Esophagus (tissue), 2 donors: Measurements from ENCODE around the gene ASPSCR1. TPM values are rescaled to one million over a fixed set of nuclear protein-coding genes. Genes with fewer than 3 reads are reported as not detected.
"Not testable (repeated sequence)": the region's sequence is repeated elsewhere in the genome, so short reads cannot be mapped to it uniquely, and the experiment has no call there.

Experiments used
- H3K27ac ChIP-seq, 2 donors: one replicate each; pipeline ENCODE4 v1.5.1; 2013; ENCODE audit warnings: low read depth in 2 of 2, mild to moderate bottlenecking in 2 of 2, inconsistent platforms in 1 of 2, low read length in 1 of 2, moderate library complexity in 1 of 2
- H3K27me3 ChIP-seq, 2 donors: one replicate each; pipeline ENCODE4 v1.6.1; 2013; ENCODE audit warnings: low read length in 2 of 2, control low read depth in 1 of 2, mild to moderate bottlenecking in 1 of 2; ENCODE audit not compliant: insufficient read depth in 2 of 2, control insufficient read depth in 1 of 2
- H3K36me3 ChIP-seq, 2 donors: one replicate each; pipeline ENCODE4 v1.6.1; 2013; ENCODE audit warnings: low read length in 1 of 2; ENCODE audit not compliant: control insufficient read depth in 2 of 2, insufficient read depth in 2 of 2
- H3K4me1 ChIP-seq, 2 donors: one replicate each; pipeline ENCODE4 v1.6.1; 2013; ENCODE audit warnings: low read length in 1 of 2; ENCODE audit not compliant: control insufficient read depth in 2 of 2, insufficient read depth in 2 of 2
- H3K4me3 ChIP-seq, 2 donors: one replicate each; pipeline ENCODE4 v1.5.1; 2013; ENCODE audit warnings: low read length in 2 of 2, mild to moderate bottlenecking in 2 of 2, low read depth in 1 of 2, moderate library complexity in 1 of 2
- H3K9me3 ChIP-seq, 2 donors: one replicate each; pipeline ENCODE4 v1.6.1; 2013; ENCODE audit warnings: mild to moderate bottlenecking in 2 of 2, low read depth in 1 of 2, low read length in 1 of 2, moderate library complexity in 1 of 2; ENCODE audit not compliant: control insufficient read depth in 2 of 2, insufficient read depth in 1 of 2
- WGBS, 2 donors: extraction: QIAGEN DNeasy Blood & Tissue Kit; methylation state at CpG; one replicate each; pipeline ENCODE4 v1.1.7; 2013; 5-methylcytosine and 5-hydroxymethylcytosine counted together
- polyA plus RNA-seq, 2 donors: library from polyadenylated mRNA; stranded (reverse); fragments of 200-250 nt; gene quantifications; one replicate each; pipeline ENCODE4 v1.2.3, GENCODE V29; 2013
- donor health status: healthy with polysubstance abuse.
- donor health status: Bipolar disorder and iron deficiency.

Gene ASPSCR1
- polyA plus RNA-seq, 2 donors, result 19.1 to 29.8 TPM

DNA sequence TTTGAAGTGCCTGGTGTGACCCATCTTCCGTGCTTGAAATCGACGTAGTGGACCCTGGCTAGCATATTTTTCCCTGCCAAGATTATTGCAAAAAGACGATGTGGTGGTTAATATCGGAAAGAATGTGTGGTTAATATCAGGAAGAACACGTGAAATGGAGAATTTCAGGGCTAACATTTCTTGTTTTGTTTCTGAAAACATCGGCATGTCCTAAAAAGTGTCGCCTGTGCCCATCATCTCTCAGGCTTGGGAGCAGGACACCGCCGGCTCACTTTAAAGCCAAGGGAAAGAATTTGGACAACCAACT lies 60.4 kb downstream of the ASPSCR1 start:
- 4 to 6% methylated on average over 10 of the region's 10 CpGs for WGBS, 2 donors
- Histone ChIP-seq H3K27ac (peak overlapping the region; percentile 91 to 93), H3K27me3 (no peaks in the 10 kb centered on the region), H3K9me3 (peaks cover 0 to 5% of the 10 kb centered on the region in 2 donors), H3K4me3 (peak overlapping the region; percentile 48 to 61), H3K36me3 (peaks cover 3 to 5% of the 10 kb centered on the region in 2 donors), H3K4me1 (peaks cover 10 to 16% of the 10 kb centered on the region in 2 donors)

DNA sequence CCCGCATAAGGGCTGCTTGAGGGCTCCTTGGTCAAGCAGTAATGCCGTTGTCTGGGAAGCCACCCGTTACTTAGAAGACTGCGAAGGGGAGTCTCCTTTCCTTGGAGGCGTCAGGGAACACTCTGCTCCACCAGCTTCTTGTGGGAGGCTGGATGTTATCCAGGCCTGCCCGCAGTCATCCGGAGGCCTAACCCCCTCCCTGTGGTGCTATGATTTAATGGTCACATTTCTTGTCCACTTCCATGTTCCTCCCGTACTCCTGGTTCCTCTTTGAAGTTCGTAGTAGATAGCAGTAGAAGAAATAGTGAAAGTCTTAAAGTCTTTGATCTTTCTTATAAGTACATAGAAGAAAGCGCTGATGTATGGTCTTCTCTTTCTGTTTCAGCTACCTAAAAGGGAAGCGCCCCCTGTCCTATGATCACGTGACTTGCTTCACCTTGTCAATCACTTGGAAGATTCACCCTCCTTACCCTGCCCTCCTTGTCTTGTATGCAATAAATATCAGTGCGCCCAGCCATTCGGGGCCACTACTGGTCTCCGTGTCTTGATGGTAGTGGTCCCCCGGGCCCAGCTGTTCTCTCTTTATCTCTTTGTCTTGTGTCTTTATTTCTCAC lies 61.5 kb downstream of the ASPSCR1 start:
- not testable (repeated sequence) for H3K27ac ChIP-seq, H3K9me3 ChIP-seq, H3K27me3 ChIP-seq, H3K36me3 ChIP-seq, H3K4me3 ChIP-seq
- WGBS, 2 donors, result 86 to 90% methylated on average over 16 of the region's 16 CpGs
- H3K4me1 ChIP-seq, result peaks cover 10 to 16% of the 10 kb centered on the region in 2 donors

DNA sequence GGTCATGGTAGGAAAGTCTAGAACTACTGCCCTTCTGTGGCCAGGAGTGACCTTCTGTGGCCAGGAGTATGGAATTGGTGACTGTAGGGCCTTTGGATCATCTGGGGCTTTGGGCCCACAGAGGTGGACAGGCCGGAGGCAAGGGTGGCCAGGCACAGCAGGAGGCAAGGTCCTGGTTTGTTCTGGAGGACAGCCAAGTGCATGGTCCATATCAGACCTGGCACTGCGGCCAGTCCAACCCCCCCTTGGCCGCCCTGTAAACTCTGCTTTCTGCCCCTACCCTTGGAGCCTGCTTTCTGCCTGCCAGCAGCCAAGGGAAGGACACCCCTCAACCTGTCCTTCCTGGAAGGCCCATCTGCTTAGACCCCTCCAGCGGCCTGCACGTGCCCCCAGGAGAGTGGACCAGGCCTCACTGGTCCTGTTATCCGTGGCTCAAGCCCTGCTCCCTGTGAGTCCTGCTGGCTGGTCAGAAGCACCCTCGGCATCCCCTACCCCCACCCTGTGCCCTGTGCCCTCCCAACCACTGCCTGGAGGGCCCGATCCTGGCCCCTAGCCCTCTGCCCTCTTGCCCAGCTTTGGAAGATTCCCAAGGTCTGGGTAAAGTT lies 62.4 kb downstream of the ASPSCR1 start:
- H3K27me3 ChIP-seq, result no peaks in the 10 kb centered on the region
- peaks cover 3 to 5% of the 10 kb centered on the region in 2 donors for H3K36me3 ChIP-seq
- peaks cover 10 to 16% of the 10 kb centered on the region in 2 donors for H3K4me1 ChIP-seq
- WGBS, 2 donors, result 85 to 93% methylated on average over 8 of the region's 8 CpGs
- no peak overlapping the region for H3K4me3 ChIP-seq
- H3K27ac ChIP-seq, result no peak overlapping the region
- peaks cover 0 to 5% of the 10 kb centered on the region in 2 donors for H3K9me3 ChIP-seq

- H3K27ac ChIP-seq, result no peak overlapping the region
- peaks cover 5 to 10% of the 10 kb centered on the region in 2 donors for H3K4me1 ChIP-seq
- peaks cover 0 to 2% of the 10 kb centered on the region in 2 donors for H3K36me3 ChIP-seq
- no peaks in the 10 kb centered on the region for H3K27me3 ChIP-seq
- H3K9me3 ChIP-seq, result peaks cover 0 to 5% of the 10 kb centered on the region in 2 donors
- 64 to 72% methylated on average over 17 of the region's 17 CpGs for WGBS, 2 donors
- no peak overlapping the region for H3K4me3 ChIP-seq
Measured at GRCh38 chr17:82041144-82041814, 63.9 kb downstream of the ASPSCR1 start.

DNA sequence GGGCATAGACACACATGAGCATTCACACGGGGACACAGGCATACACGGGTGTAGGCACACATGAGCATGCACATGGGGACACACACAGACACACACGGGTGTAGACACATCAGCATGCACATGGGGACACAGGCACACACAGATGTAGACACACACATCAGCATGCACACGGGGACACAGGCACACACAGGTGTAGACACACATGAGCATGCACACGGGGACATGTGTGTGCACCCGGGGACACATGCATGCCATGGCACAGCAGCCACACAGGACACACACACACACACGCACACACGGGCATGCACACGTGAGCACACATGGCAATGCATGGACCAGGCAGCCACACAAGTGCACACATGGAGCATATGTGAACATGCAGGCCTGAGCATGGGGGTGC lies 65.2 kb downstream of the ASPSCR1 start:
- peaks cover 0 to 9% of the 10 kb centered on the region in 2 donors for H3K36me3 ChIP-seq
- peaks cover 0 to 5% of the 10 kb centered on the region in 2 donors for H3K4me1 ChIP-seq
- WGBS, 2 donors, result 88 to 90% methylated on average over 9 of the region's 9 CpGs
- no peak overlapping the region for H3K27ac ChIP-seq
- H3K9me3 ChIP-seq, result peaks cover 0 to 5% of the 10 kb centered on the region in 2 donors
- H3K27me3 ChIP-seq, result no peaks in the 10 kb centered on the region
- no peak overlapping the region for H3K4me3 ChIP-seq

DNA sequence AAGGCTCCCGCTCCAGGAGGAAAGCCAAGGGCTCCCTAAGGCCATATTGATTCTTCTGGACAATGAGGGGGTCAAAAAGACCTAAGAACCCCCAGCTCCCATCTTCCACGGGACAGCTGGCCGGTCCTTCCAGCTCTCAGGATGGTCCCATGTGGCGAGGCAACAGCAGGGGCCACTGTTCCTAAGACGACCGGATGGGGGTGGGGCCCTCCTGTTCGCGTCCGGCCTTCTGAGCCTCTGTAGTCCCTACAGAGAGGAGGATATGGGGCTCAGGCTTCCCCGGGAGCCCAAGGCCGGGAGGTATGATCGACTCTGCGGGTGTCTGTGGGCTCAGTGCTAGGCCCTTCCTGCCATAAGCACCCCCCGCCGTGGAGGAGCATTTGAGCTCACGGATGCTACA lies 66.1 kb downstream of the ASPSCR1 start:
- Histone ChIP-seq H3K27ac (no peak overlapping the region), H3K36me3 (peaks cover 0 to 17% of the 10 kb centered on the region in 2 donors), H3K27me3 (no peaks in the 10 kb centered on the region), H3K9me3 (peaks cover 0 to 5% of the 10 kb centered on the region in 2 donors), H3K4me3 (no peak overlapping the region), H3K4me1 (peaks cover 0 to 5% of the 10 kb centered on the region in 2 donors)
- WGBS, 2 donors, result 73 to 76% methylated on average over 16 of the region's 16 CpGs

DNA sequence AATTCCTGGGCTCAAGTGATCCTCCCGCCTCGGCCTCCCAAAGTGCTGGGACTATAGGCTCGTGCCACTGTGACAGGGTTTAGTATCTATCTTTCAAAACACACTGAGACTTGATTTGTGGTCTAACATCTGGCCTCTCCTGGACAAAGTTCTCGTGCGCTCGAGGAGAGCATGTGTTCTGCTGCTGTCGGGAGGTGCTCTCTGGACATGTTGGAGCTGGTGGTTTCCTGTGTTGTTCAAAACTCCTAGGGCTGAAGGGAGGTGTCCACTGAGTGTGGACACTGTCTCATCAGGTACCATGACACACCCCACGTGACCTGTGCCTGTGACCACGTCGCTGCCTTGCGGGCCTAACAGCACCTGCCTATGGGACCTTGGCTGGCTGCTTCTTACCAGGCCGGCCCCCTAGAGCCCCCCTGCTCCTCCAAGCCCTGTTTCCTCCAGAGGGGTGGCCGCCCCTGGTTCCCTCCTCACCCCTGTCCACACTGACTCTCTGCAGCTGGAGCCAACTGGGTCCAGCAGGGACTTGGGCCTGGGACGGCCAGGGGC lies 68.6 kb downstream of the ASPSCR1 start:
- WGBS, 2 donors, result 69 to 71% methylated on average over 14 of the region's 14 CpGs
- no peak overlapping the region for H3K27ac ChIP-seq

DNA sequence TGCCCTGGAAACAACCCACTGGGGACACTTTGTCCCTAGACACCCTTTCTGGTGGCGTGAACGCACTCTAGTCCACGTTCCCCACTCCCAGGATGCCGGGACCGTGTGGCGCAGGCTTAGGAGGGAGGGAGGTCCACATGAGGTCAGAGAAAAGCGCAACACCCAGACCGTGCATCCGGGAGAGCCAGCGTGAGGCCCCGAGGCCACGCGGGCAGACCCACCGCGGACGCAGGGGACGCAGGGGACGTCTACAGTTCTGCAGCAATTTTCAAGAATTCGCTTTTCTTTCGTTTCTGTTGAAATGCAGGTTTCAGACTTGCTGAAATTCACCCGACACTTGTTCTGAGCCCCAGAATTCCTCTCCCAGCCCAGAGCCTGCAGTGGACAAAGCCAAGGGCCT lies 69.5 kb downstream of the ASPSCR1 start:
- Histone ChIP-seq H3K9me3 (peaks cover 0 to 5% of the 10 kb centered on the region in 2 donors), H3K36me3 (peaks cover 0 to 26% of the 10 kb centered on the region in 2 donors), H3K27ac (no peak overlapping the region), H3K4me3 (no peak overlapping the region), H3K4me1 (peaks cover 3 to 16% of the 10 kb centered on the region in 2 donors), H3K27me3 (no peaks in the 10 kb centered on the region)
- 89 to 94% methylated on average over 21 of the region's 21 CpGs for WGBS, 2 donors

More for the DNA sequence above, 68.6 kb downstream of the ASPSCR1 start:
- H3K36me3 ChIP-seq, result peaks cover 0 to 26% of the 10 kb centered on the region in 2 donors
- no peak overlapping the region for H3K4me3 ChIP-seq
- peaks cover 0 to 5% of the 10 kb centered on the region in 2 donors for H3K9me3 ChIP-seq
- no peaks in the 10 kb centered on the region for H3K27me3 ChIP-seq
- peaks cover 3 to 16% of the 10 kb centered on the region in 2 donors for H3K4me1 ChIP-seq

DNA sequence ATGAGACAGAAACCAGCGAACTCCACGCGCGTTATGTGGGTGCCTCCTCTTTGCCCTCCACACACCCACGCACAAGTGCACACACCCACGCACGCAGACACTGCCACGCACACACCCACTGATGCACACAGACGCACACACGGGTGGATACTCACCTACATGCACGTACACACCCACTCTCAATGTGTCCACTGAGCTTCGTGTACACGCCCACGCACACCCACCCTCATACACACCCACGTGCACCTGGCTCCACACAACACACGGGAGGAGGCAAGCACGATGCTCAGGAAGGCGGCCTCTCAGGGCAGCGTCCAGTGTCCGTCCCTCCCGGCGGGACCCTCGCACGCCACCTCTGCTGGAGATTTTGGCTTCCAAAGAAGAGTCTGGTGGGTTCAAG lies 70.0 kb downstream of the ASPSCR1 start:
- peaks cover 0 to 26% of the 10 kb centered on the region in 2 donors for H3K36me3 ChIP-seq
- H3K27ac ChIP-seq, result no peak overlapping the region
- H3K4me3 ChIP-seq, result no peak overlapping the region
- H3K9me3 ChIP-seq, result peaks cover 0 to 4% of the 10 kb centered on the region in 2 donors
- H3K4me1 ChIP-seq, result peaks cover 5 to 16% of the 10 kb centered on the region in 2 donors
- WGBS, 2 donors, result 85 to 86% methylated on average over 24 of the region's 24 CpGs
- H3K27me3 ChIP-seq, result no peaks in the 10 kb centered on the region
